DOHH2 (cell line): Measurements from ENCODE around the gene TACC2.

ENCODE experiments used
- EZH2phosphoT487 ChIP-seq: fragments of 200-600 bp; sonication (generic); IDR thresholded peaks from 2 replicates; pipeline ENCODE4 v1.6.1; 2017; ENCODE audit warnings: borderline replicate concordance, mild to moderate bottlenecking, antibody characterized with exemption, low read length, moderate library complexity, mixed read lengths
- TF ChIP-seq, protein P1 (sequence below): fragments of 200-600 bp; sonication (generic); IDR thresholded peaks from one replicate; pipeline ENCODE4 v1.5.1; 2014; ENCODE audit warnings: antibody characterized with exemption, mild to moderate bottlenecking, low read depth, low read length; ENCODE audit not compliant: poor library complexity, severe bottlenecking

DNA sequence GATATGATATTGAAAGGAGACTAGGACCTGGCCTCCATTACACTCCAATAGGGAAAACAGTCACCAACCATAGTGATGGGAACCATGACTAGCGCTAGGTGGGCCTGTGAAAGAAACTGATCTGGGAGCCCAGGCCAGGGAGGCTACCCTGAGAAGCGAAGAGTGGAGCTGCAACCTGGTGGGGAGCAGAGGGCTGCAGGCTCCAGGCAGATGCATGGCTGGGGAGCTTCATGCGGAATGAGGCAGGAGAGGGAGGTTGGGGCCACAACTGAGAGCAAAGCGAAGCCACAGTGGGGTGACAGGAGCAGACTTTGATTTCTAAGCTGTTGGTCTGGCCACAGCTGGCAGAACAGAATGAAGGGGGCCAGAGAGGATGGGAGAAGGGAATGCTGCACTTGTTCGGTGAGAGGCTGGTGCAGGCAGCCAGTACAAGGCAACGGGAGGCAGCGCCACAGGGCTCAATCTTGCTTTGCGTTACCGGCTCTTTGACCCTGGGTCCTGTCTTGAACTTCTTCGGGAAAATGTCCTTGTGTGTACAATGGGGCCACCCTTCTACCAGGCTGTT lies 88.4 kb downstream of the TACC2 start:
- TF ChIP-seq, protein P1, sequence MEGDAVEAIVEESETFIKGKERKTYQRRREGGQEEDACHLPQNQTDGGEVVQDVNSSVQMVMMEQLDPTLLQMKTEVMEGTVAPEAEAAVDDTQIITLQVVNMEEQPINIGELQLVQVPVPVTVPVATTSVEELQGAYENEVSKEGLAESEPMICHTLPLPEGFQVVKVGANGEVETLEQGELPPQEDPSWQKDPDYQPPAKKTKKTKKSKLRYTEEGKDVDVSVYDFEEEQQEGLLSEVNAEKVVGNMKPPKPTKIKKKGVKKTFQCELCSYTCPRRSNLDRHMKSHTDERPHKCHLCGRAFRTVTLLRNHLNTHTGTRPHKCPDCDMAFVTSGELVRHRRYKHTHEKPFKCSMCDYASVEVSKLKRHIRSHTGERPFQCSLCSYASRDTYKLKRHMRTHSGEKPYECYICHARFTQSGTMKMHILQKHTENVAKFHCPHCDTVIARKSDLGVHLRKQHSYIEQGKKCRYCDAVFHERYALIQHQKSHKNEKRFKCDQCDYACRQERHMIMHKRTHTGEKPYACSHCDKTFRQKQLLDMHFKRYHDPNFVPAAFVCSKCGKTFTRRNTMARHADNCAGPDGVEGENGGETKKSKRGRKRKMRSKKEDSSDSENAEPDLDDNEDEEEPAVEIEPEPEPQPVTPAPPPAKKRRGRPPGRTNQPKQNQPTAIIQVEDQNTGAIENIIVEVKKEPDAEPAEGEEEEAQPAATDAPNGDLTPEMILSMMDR, result no peak
- TF ChIP-seq EZH2phosphoT487, result no peak
